Psoas muscle (tissue), 8 donors: ENCODE measurements around the gene ACER3. TPM values are rescaled to one million over a fixed set of nuclear protein-coding genes. Genes with fewer than 3 reads are reported as not detected.

Experiments used
- ATAC-seq, 4 donors: fragments of 200-7000 bp; cut with Tn5 transposase; one replicate each; pipeline ENCODE4 v1.9.1; 2020; ENCODE audit warnings: moderate library complexity in 3 of 4, mild to moderate bottlenecking in 2 of 4
- DNase-seq, 2 donors: peaks; one replicate each; pipeline ENCODE4 v3.0.0-alpha.2; 2020
- H3K27ac ChIP-seq: fragments of 200-600 bp; one replicate; pipeline ENCODE4 v1.8.0; 2022
- H3K27me3 ChIP-seq, 3 donors: fragments of 200-600 bp in 1 of 3; one replicate each; pipeline versions ENCODE4 v1.6.1 to v1.8.0; 2013 to 2022; ENCODE audit warnings: low read length in 2 of 3, mild to moderate bottlenecking in 2 of 3, moderate library complexity in 1 of 3; ENCODE audit not compliant: insufficient read depth in 3 of 3
- H3K36me3 ChIP-seq, 2 donors: fragments of 200-600 bp in 1 of 2; one replicate each; pipeline versions ENCODE4 v1.6.1 to v1.8.0; 2013 to 2022; ENCODE audit warnings: low read depth in 1 of 2, mild to moderate bottlenecking in 1 of 2, moderate library complexity in 1 of 2; ENCODE audit not compliant: insufficient read depth in 1 of 2
- H3K4me1 ChIP-seq: fragments of 200-600 bp; one replicate; pipeline ENCODE4 v1.8.0; 2022
- H3K4me3 ChIP-seq: fragments of 200-600 bp; one replicate; pipeline ENCODE4 v1.8.0; 2022; ENCODE audit warnings: mild to moderate bottlenecking
- H3K9me3 ChIP-seq: fragments of 200-600 bp; one replicate; pipeline ENCODE4 v1.8.0; 2022
- CTCF ChIP-seq: fragments of 200-600 bp; IDR thresholded peaks from one replicate; pipeline ENCODE4 v1.8.0; 2022; ENCODE audit warnings: antibody characterized with exemption
- WGBS, 3 donors: extraction: QIAGEN DNeasy Blood & Tissue Kit; methylation state at CpG; one replicate each; pipeline versions ENCODE4 v1.1.6 to v1.1.7; 2013; 5-methylcytosine and 5-hydroxymethylcytosine counted together
- intact Hi-C, 2 donors: fragments of 100-400 bp; cut with DNase I; formaldehyde crosslinking; loops; one replicate each; pipeline versions ENCODE4 v1.11.0 to v1.14.2; 2022
- polyA plus RNA-seq, 3 donors: library from polyadenylated mRNA; stranded (reverse); fragments of 200-250 nt; gene quantifications; one replicate each; pipeline ENCODE4 v1.2.3, GENCODE V29; 2013
- total RNA-seq, 4 donors: library from RNA; stranded (reverse); fragmentation: NEBNext Ultra II Directional in 2 of 4; extraction: Animal tissue kit (Norgen Biotek cat#: 25700) in 2 of 4; gene quantifications; one replicate each; pipeline versions ENCODE4 v1.2.1 to v1.2.4, GENCODE V29; 2021 to 2023
- donor health status: healthy with polysubstance abuse.
- donor health status: DM: no; HTN: no; CAD: no; lungs with moderate emphysema.
- donor health status: Bipolar disorder and iron deficiency.
- donor health status: healthy.
- donor health status: DM: yes; HTN: yes; CAD: no.
- donor health status: DM: no; HTN: no; CAD: no.
- donor health status: DM: no; HTN: no; CAD: no.
- donor health status: DM: yes; HTN: yes; CAD: no.

Gene ACER3
- total and polyA plus RNA-seq, 7 donors, result 0.76 to 6.3 (median 3.4) TPM

DNA sequence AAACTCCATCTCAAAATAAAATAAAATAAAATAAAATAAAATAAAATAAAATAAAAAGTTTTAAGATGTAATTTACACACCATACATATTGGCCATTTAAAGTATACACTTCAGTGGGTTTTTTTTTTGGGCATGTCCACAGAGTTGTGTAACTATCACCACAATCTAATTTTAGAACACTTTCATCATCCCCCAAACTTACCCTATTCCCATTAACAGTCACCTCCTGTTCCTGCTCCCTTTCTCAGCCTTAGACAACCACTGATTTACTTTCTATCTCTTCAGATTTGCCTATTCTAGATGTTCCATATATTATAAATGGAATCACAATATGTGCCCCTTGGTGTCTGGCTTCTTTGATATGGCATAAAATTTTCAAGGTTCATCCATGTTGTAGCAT lies 4.6 kb upstream of the ACER3 start:
- no peak overlapping the region for H3K27ac ChIP-seq
- H3K4me3 ChIP-seq, result no peak overlapping the region
- no peaks in the 10 kb centered on the region for H3K9me3 ChIP-seq
- intact Hi-C loops, result no loop called here
- TF ChIP-seq CTCF, result no peak
- no peaks in the 10 kb centered on the region for H3K36me3 ChIP-seq
- H3K4me1 ChIP-seq, result peaks cover 6% of the 10 kb centered on the region
- ATAC-seq (peak in 2 of 4 donors; percentile 26 to 38), DNase-seq (no peak)
- H3K27me3 ChIP-seq, result no peaks in the 10 kb centered on the region

DNA sequence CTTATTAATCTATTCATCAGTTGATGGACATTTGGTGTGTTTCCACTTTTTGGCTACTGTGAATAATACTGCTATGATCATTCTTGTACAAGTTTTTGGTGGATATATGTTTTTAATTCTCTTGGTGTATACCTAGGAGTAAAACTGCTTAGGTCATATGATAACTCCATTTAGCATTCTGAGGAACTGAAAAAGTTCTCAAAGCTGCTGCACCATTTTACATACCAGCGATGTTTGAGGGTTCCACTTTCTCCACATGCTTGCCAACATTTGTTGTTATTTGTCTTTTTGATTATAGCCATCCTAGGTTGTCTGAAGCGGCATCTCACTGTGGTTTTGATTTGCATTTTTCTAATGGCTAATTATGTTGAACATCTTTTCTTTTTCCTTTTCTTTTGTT lies 4.1 kb upstream of the ACER3 start:
- ATAC-seq (no peak), DNase-seq (no peak)
- intact Hi-C loops, result no loop called here
- 84 to 86% (median 85%) methylated on average over 2 of the region's 2 CpGs for WGBS, 3 donors
- Histone ChIP-seq H3K4me3 (no peak overlapping the region), H3K9me3 (no peaks in the 10 kb centered on the region), H3K4me1 (peaks cover 9% of the 10 kb centered on the region), H3K36me3 (no peaks in the 10 kb centered on the region), H3K27me3 (no peaks in the 10 kb centered on the region), H3K27ac (no peak overlapping the region)
- TF ChIP-seq CTCF, result no peak

DNA sequence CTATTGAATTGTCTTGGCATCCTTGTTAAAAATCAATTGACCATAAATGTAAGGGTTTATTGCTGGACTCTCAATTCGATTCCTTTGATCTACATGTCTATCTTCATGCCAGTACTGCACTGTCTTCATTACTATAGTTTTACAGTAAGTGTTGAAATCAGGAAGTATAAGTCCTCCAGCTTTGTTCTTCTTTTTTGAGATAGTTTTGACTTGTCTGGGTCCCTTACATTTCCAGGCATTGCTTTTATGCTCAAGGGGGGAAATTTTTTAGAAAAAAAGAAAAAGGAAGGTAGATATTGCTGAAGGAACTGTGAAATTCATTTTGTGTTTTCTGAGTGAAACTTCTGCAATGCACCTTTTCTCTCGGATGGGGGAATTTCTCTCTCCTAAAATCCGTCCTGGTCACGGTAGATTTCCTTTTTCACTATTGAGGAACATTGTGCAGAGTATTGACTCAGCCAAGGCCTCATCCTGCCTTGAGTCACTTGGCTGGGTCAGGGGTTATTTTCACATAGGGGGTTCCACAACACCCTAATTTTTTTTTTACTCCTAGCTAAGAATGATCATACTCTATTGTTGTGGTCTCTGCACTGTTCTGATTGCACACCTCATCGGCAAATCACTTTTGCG lies 2.8 kb upstream of the ACER3 start:
- Histone ChIP-seq H3K4me1 (peaks cover 22% of the 10 kb centered on the region), H3K4me3 (no peak overlapping the region), H3K9me3 (no peaks in the 10 kb centered on the region), H3K27me3 (no peaks in the 10 kb centered on the region), H3K27ac (no peak overlapping the region), H3K36me3 (no peaks in the 10 kb centered on the region)
- TF ChIP-seq CTCF, result no peak
- intact Hi-C loops, result no loop called here
- no peak for ATAC-seq
- DNase-seq, result no peak
- 54 to 72% (median 56%) methylated on average over 6 of the region's 6 CpGs for WGBS, 3 donors

GRCh38 chr11:76859708-76860227 lies 950 bp upstream of the ACER3 start:
- Histone ChIP-seq H3K4me1 (peaks cover 22% of the 10 kb centered on the region), H3K27me3 (no peaks in the 10 kb centered on the region), H3K27ac (peak overlapping the region; percentile 85), H3K36me3 (no peaks in the 10 kb centered on the region), H3K4me3 (no peak overlapping the region), H3K9me3 (no peaks in the 10 kb centered on the region)
- intact Hi-C loops, result loop anchor here in 1 of 2 donors (5.0 kb wide), 1 partner anchor 58 kb away; no protein-coding TSS in a partner anchor
- WGBS, 3 donors, result 91 to 93% (median 92%) methylated on average over 14 of the region's 14 CpGs
- no peak for TF ChIP-seq CTCF
- ATAC-seq, result no peak
- peak in 1 of 2 donors; percentile 56 for DNase-seq
